ENCODE results near the gene CERT1. TPM values are rescaled to one million over a fixed set of nuclear protein-coding genes. Genes with fewer than 3 reads are reported as not detected.

The CERT1 gene
- total and polyA plus RNA-seq, 2 donors from 2014 or later = 14.5 to 50.1 TPM

DNA sequence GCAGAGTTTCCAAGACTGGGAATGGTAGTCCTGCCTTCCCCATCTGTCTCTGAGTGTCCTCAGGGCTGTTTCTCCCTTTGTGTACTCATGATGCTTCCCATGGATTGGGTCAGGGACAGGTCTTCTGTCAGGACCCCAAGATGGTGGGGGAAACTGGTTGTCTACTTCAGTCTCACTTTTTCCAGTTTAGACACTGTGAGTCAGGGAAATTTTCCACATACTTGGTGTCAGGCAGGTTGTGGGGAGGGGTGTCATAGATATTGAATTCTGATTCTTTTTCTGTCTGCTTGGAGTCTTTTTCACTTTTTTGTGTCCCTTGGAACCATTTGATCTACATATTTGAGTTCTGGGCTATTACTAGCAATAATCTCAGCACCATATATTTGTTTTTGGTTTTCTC is 10.6 kb upstream of the CERT1 start:
- no peak for FAIRE-seq
- TF ChIP-seq, protein P1, sequence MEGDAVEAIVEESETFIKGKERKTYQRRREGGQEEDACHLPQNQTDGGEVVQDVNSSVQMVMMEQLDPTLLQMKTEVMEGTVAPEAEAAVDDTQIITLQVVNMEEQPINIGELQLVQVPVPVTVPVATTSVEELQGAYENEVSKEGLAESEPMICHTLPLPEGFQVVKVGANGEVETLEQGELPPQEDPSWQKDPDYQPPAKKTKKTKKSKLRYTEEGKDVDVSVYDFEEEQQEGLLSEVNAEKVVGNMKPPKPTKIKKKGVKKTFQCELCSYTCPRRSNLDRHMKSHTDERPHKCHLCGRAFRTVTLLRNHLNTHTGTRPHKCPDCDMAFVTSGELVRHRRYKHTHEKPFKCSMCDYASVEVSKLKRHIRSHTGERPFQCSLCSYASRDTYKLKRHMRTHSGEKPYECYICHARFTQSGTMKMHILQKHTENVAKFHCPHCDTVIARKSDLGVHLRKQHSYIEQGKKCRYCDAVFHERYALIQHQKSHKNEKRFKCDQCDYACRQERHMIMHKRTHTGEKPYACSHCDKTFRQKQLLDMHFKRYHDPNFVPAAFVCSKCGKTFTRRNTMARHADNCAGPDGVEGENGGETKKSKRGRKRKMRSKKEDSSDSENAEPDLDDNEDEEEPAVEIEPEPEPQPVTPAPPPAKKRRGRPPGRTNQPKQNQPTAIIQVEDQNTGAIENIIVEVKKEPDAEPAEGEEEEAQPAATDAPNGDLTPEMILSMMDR (IDR thresholded peaks at IDR 0.05; ENCODE audit: borderline replicate concordance, extremely low read depth, insufficient read depth) = no peak
- no peak overlapping the region for H3K27ac ChIP-seq (ENCODE audit: low read depth in 2 of 2, low read length in 2 of 2)
- no peak overlapping the region for H3K9ac ChIP-seq (ENCODE audit: low read length in 3 of 3)
- H3K4me3 ChIP-seq (ENCODE audit: low read length in 3 of 3) = no peak overlapping the region
- DNase-seq = no peak
- H3K27me3 ChIP-seq (ENCODE audit: control insufficient read depth, insufficient read depth, low read length) = no peaks in the 10 kb centered on the region
- intact Hi-C loops (cut with DNase I) = no loop called here
- H3K9me3 ChIP-seq (ENCODE audit: control insufficient read depth in 2 of 3, insufficient read depth in 1 of 3, low read length in 3 of 3) = peaks cover 0 to 15% (median 0%) of the 10 kb centered on the region in 3 donors
- no peaks in the 10 kb centered on the region for H3K4me1 ChIP-seq (ENCODE audit: control insufficient read depth in 2 of 3, insufficient read depth in 2 of 3, low read depth in 1 of 3, low read length in 3 of 3)
- no peaks in the 10 kb centered on the region for H3K36me3 ChIP-seq (ENCODE audit: control insufficient read depth in 2 of 3, insufficient read depth in 3 of 3, low read length in 3 of 3)

DNA sequence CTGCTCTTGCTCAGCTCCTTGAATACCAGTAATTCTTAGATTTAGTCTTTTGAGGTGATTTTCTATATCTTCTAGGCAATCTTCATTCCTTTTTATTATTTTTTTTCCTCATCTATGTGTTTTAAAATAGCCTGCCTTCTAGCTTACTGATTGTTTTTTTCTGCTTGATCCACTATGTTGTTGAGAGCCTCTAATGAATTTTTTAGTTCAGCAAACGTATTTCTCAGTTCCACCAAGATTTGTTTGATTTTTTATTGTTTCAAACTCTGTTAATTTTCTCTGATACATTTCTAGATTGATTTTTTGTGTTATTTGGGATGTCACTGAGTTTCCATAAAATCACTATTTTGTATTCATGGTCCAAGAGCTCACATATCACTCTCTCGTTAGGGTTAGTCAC is 9.8 kb upstream of the CERT1 start:
- Histone ChIP-seq H3K9ac (ENCODE audit: low read length in 3 of 3) (no peak overlapping the region), H3K36me3 (ENCODE audit: control insufficient read depth in 2 of 3, insufficient read depth in 3 of 3, low read length in 3 of 3) (no peaks in the 10 kb centered on the region), H3K4me3 (ENCODE audit: low read length in 3 of 3) (no peak overlapping the region), H3K4me1 (ENCODE audit: control insufficient read depth in 2 of 3, insufficient read depth in 2 of 3, low read depth in 1 of 3, low read length in 3 of 3) (no peaks in the 10 kb centered on the region), H3K9me3 (ENCODE audit: control insufficient read depth in 2 of 3, insufficient read depth in 1 of 3, low read length in 3 of 3) (peaks cover 0 to 15% (median 0%) of the 10 kb centered on the region in 3 donors), H3K27me3 (ENCODE audit: control insufficient read depth, insufficient read depth, low read length) (no peaks in the 10 kb centered on the region), H3K27ac (ENCODE audit: low read depth in 2 of 2, low read length in 2 of 2) (no peak overlapping the region)
- TF ChIP-seq, protein P1 (IDR thresholded peaks at IDR 0.05; ENCODE audit: borderline replicate concordance, extremely low read depth, insufficient read depth) = no peak
- intact Hi-C loops (cut with DNase I) = no loop called here
- no peak for DNase-seq
- no peak for FAIRE-seq

DNA sequence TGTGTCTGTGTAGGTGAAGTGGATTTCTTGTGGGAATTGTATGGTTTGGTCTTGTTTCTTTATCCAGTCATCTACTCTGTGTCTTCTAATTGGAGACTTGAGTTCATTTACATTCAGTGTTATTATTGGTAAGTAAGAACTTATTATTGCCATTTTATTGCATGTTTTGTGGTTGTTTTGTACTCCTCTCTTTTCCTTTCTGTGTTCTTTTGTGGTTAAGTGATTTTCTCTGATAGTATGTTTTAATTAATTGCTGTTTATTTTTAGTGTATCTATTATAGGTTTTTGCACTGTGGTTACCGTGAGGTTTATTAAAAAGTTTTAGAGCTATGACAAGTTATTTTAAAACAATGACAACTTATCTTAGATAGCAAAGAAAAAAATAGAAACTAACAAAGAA is 8.3 kb upstream of the CERT1 start:
- no peak for DNase-seq
- TF ChIP-seq, protein P1 (IDR thresholded peaks at IDR 0.05; ENCODE audit: borderline replicate concordance, extremely low read depth, insufficient read depth) = no peak
- H3K27me3 ChIP-seq (ENCODE audit: control insufficient read depth, insufficient read depth, low read length) = no peaks in the 10 kb centered on the region
- no peaks in the 10 kb centered on the region for H3K36me3 ChIP-seq (ENCODE audit: control insufficient read depth in 2 of 3, insufficient read depth in 3 of 3, low read length in 3 of 3)
- peak; percentile 35 for FAIRE-seq
- no peaks in the 10 kb centered on the region for H3K4me1 ChIP-seq (ENCODE audit: control insufficient read depth in 2 of 3, insufficient read depth in 2 of 3, low read depth in 1 of 3, low read length in 3 of 3)
- H3K9me3 ChIP-seq (ENCODE audit: control insufficient read depth in 2 of 3, insufficient read depth in 1 of 3, low read length in 3 of 3) = peaks cover 0 to 15% (median 0%) of the 10 kb centered on the region in 3 donors
- intact Hi-C loops (cut with DNase I) = no loop called here
- no peak overlapping the region for H3K27ac ChIP-seq (ENCODE audit: low read depth in 2 of 2, low read length in 2 of 2)
- H3K4me3 ChIP-seq (ENCODE audit: low read length in 3 of 3) = no peak overlapping the region
- no peak overlapping the region for H3K9ac ChIP-seq (ENCODE audit: low read length in 3 of 3)

DNA sequence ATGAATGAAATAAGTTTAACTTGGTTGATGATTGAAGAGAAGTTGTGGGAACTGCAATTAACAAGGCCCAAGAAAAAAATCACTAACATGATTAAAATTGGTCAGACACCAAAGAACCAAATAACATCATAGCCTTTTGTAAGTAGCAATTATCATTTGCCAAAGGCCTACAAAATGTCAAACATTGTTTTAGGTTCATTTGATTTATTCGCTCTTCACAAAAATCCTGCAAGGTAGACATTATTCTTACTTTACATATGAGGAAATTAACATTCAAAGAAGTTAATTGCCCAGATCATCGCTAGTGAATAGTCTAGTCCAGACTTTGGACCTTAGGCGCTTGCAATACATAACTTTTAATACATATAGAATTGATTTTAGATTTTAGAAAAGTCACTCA is 2.9 kb upstream of the CERT1 start:
- Histone ChIP-seq H3K27me3 (ENCODE audit: control insufficient read depth, insufficient read depth, low read length) (no peaks in the 10 kb centered on the region), H3K27ac (ENCODE audit: low read depth in 2 of 2, low read length in 2 of 2) (no peak overlapping the region), H3K9ac (ENCODE audit: low read length in 3 of 3) (no peak overlapping the region), H3K4me1 (ENCODE audit: control insufficient read depth in 2 of 3, insufficient read depth in 2 of 3, low read depth in 1 of 3, low read length in 3 of 3) (peaks cover 2 to 8% (median 3%) of the 10 kb centered on the region in 3 donors), H3K36me3 (ENCODE audit: control insufficient read depth in 2 of 3, insufficient read depth in 3 of 3, low read length in 3 of 3) (no peaks in the 10 kb centered on the region), H3K9me3 (ENCODE audit: control insufficient read depth in 2 of 3, insufficient read depth in 1 of 3, low read length in 3 of 3) (no peaks in the 10 kb centered on the region), H3K4me3 (ENCODE audit: low read length in 3 of 3) (no peak overlapping the region)
- FAIRE-seq (no peak), DNase-seq (no peak)
- intact Hi-C loops (cut with DNase I) = no loop called here
- TF ChIP-seq, protein P1 (IDR thresholded peaks at IDR 0.05; ENCODE audit: borderline replicate concordance, extremely low read depth, insufficient read depth) = no peak

All from kidney (tissue), 14 donors.